H9 (cell line): Measurements from ENCODE around the gene MBTPS1. TPM values are rescaled to one million over a fixed set of nuclear protein-coding genes. Genes with fewer than 3 reads are reported as not detected.

ENCODE experiments used
- DNase-seq: peaks from one replicate; pipeline ENCODE4 v3.0.0-alpha.2; 2017
- H2AFZ ChIP-seq: one replicate; pipeline ENCODE4 v1.6.1; 2013; ENCODE audit warnings: mild to moderate bottlenecking, low read length, control low read depth, moderate library complexity
- H2AK5ac ChIP-seq: 2 replicates; pipeline ENCODE4 v1.6.1; 2013; ENCODE audit warnings: low read length, control low read depth, mixed read lengths; ENCODE audit not compliant: insufficient read length
- H2BK120ac ChIP-seq: one replicate; pipeline ENCODE4 v1.6.1; 2013; ENCODE audit warnings: low read depth, mild to moderate bottlenecking, low read length, control low read depth, inconsistent platforms; ENCODE audit not compliant: poor library complexity, severe bottlenecking
- H2BK12ac ChIP-seq: 2 replicates; pipeline ENCODE4 v1.6.1; 2013; ENCODE audit warnings: low read length, control low read depth, mixed read lengths, low read depth; ENCODE audit not compliant: insufficient read length
- H2BK15ac ChIP-seq: 2 replicates; pipeline ENCODE4 v1.6.1; 2013; ENCODE audit warnings: low read depth, low read length, control low read depth
- H2BK20ac ChIP-seq: one replicate; pipeline ENCODE4 v1.6.1; 2013; ENCODE audit warnings: low read depth, mild to moderate bottlenecking, low read length, control low read depth, inconsistent platforms; ENCODE audit not compliant: poor library complexity, severe bottlenecking
- H2BK5ac ChIP-seq: 2 replicates; pipeline ENCODE4 v1.6.1; 2013; ENCODE audit warnings: low read length, control low read depth, mixed read lengths; ENCODE audit not compliant: insufficient read length
- H3K14ac ChIP-seq: 2 replicates; pipeline ENCODE4 v1.6.1; 2013; ENCODE audit warnings: low read length, control low read depth; ENCODE audit not compliant: insufficient read depth
- H3K18ac ChIP-seq: 2 replicates; pipeline ENCODE4 v1.6.1; 2013; ENCODE audit warnings: low read depth, mild to moderate bottlenecking, mixed read lengths, low read length, control low read depth; ENCODE audit not compliant: insufficient read length
- H3K23ac ChIP-seq: 2 replicates; pipeline ENCODE4 v1.6.1; 2013; ENCODE audit warnings: low read length, control low read depth, mixed read lengths, low read depth; ENCODE audit not compliant: insufficient read length
- H3K23me2 ChIP-seq: 2 replicates; pipeline ENCODE4 v1.6.1; 2013; ENCODE audit warnings: low read depth, mild to moderate bottlenecking, mixed read lengths, low read length, control low read depth; ENCODE audit not compliant: insufficient read length, poor library complexity, severe bottlenecking
- H3K27ac ChIP-seq: 2 replicates; pipeline ENCODE4 v1.5.1; 2013; ENCODE audit warnings: low read length, control low read depth, mixed read lengths, low read depth; ENCODE audit not compliant: insufficient read length
- H3K27me3 ChIP-seq: 2 replicates; pipeline ENCODE4 v1.6.1; 2013; ENCODE audit warnings: low read length, control low read depth, inconsistent platforms; ENCODE audit not compliant: insufficient read depth
- H3K4ac ChIP-seq: 2 replicates; pipeline ENCODE4 v1.6.1; 2013; ENCODE audit warnings: low read depth, mild to moderate bottlenecking, control low read depth, inconsistent platforms, low read length, moderate library complexity
- H3K4me1 ChIP-seq: 2 replicates; pipeline ENCODE4 v1.6.1; 2013; ENCODE audit warnings: low read length, control low read depth, inconsistent platforms; ENCODE audit not compliant: insufficient read depth
- H3K4me2 ChIP-seq: 2 replicates; pipeline ENCODE4 v1.6.1; 2013; ENCODE audit warnings: low read length, control low read depth, mixed read lengths; ENCODE audit not compliant: insufficient read length, insufficient read depth
- H3K56ac ChIP-seq: 2 replicates; pipeline ENCODE4 v1.6.1; 2013; ENCODE audit warnings: low read depth, mild to moderate bottlenecking, mixed read lengths, low read length, control low read depth; ENCODE audit not compliant: insufficient read length
- H3K79me1 ChIP-seq: 2 replicates; pipeline ENCODE4 v1.6.1; 2013; ENCODE audit warnings: low read depth, mild to moderate bottlenecking, moderate library complexity, low read length, control low read depth, inconsistent platforms; ENCODE audit not compliant: insufficient read depth, poor library complexity, severe bottlenecking
- H3K79me2 ChIP-seq: 2 replicates; pipeline ENCODE4 v1.6.1; 2013; ENCODE audit warnings: low read length, control low read depth, inconsistent platforms; ENCODE audit not compliant: insufficient read depth
- H3K9ac ChIP-seq: 2 replicates; pipeline ENCODE4 v1.6.1; 2013; ENCODE audit warnings: low read length, control low read depth, mixed read lengths; ENCODE audit not compliant: insufficient read length; ENCODE audit errors: extremely low read depth
- H3K9me3 ChIP-seq: one replicate; pipeline ENCODE4 v1.6.1; 2013; ENCODE audit warnings: low read depth, low read length, inconsistent platforms; ENCODE audit not compliant: control insufficient read depth
- H3T11ph ChIP-seq: one replicate; pipeline ENCODE4 v1.6.1; 2013; ENCODE audit warnings: mild to moderate bottlenecking, low read length, control low read depth, inconsistent platforms
- H4K20me1 ChIP-seq: one replicate; pipeline ENCODE4 v1.6.1; 2013; ENCODE audit not compliant: control insufficient read depth, insufficient read length, insufficient read depth
- H4K5ac ChIP-seq: 2 replicates; pipeline ENCODE4 v1.6.1; 2013; ENCODE audit warnings: low read depth, mild to moderate bottlenecking, mixed read lengths, low read length, control low read depth; ENCODE audit not compliant: insufficient read length
- H4K8ac ChIP-seq: replicated peaks from 2 replicates; pipeline ENCODE4 v1.6.1; 2013; ENCODE audit warnings: low read length, control low read depth, mixed read lengths, low read depth; ENCODE audit not compliant: insufficient read length
- H4K91ac ChIP-seq: 2 replicates; pipeline ENCODE4 v1.6.1; 2013; ENCODE audit warnings: low read depth, mild to moderate bottlenecking, moderate library complexity, mixed read lengths, low read length, control low read depth; ENCODE audit not compliant: insufficient read length
- H3K27ac Mint-ChIP-seq, 3 experiments: 2 replicates in 2 of 3; 3 replicates in 1 of 3; pipeline ENCODE4 v1.8.0; 2020 to 2021; ENCODE audit warnings: mixed read lengths in 3 of 3, mild to moderate bottlenecking in 1 of 3, moderate library complexity in 1 of 3
- H3K27me3 Mint-ChIP-seq: 2 replicates; pipeline ENCODE4 v1.8.0; 2021; ENCODE audit warnings: low read depth, mild to moderate bottlenecking, moderate library complexity, mixed read lengths
- H3K36me3 Mint-ChIP-seq, 3 experiments: 2 replicates in 2 of 3; 3 replicates in 1 of 3; pipeline ENCODE4 v1.8.0; 2020 to 2021; ENCODE audit warnings: low read depth in 3 of 3, mixed read lengths in 3 of 3; ENCODE audit not compliant: insufficient read depth in 1 of 3
- H3K4me1 Mint-ChIP-seq, 2 experiments: 2 replicates each; pipeline ENCODE4 v1.8.0; 2020; ENCODE audit warnings: mixed read lengths in 2 of 2
- H3K4me3 Mint-ChIP-seq, 2 experiments: 2 replicates in 1 of 2; 3 replicates in 1 of 2; pipeline ENCODE4 v1.8.0; 2020 to 2021; ENCODE audit warnings: mild to moderate bottlenecking in 2 of 2, mixed read lengths in 2 of 2, moderate library complexity in 1 of 2
- H3K9me3 Mint-ChIP-seq, 2 experiments: 2 replicates in 1 of 2; 3 replicates in 1 of 2; pipeline ENCODE4 v1.8.0; 2020; ENCODE audit warnings: mild to moderate bottlenecking in 2 of 2, mixed read lengths in 2 of 2, moderate library complexity in 1 of 2
- CTCF ChIP-seq: fragments of 200-600 bp; sonication (generic); conservative IDR thresholded peaks from 3 replicates; pipeline ENCODE4 v1.8.0; 2021; ENCODE audit warnings: antibody characterized with exemption, mild to moderate bottlenecking
- WGBS: extraction: QIAGEN DNeasy Blood & Tissue Kit; methylation state at CpG from one replicate; pipeline ENCODE4 v1.1.7; 2013; ENCODE audit warnings: missing lambda C conversion rate, low lambda C conversion rate, mixed read lengths; ENCODE audit not compliant: insufficient read length; ENCODE audit errors: extremely low coverage; 5-methylcytosine and 5-hydroxymethylcytosine counted together
- total RNA-seq: library from RNA; stranded (reverse); gene quantifications from 2 replicates; pipeline ENCODE4 v1.2.1, GENCODE V29; 2021

Gene MBTPS1
- total RNA-seq, 1 experiment from 2014 or later, result 48.7 TPM

GRCh38 chr16:84061236-84061819, 55.4 kb downstream of the MBTPS1 start:
- Histone ChIP-seq H3K23ac (no peak overlapping the region), H4K5ac (no peak overlapping the region), H2BK15ac (no peak overlapping the region), H3K56ac (no peak overlapping the region), H3K9ac (no peak overlapping the region), H3K23me2 (no peaks in the 10 kb centered on the region), H4K20me1 (no peaks in the 10 kb centered on the region), H3K27ac (no peak overlapping the region), H4K91ac (no peak overlapping the region), H3K4ac (no peak overlapping the region), H3K4me1 (no peaks in the 10 kb centered on the region), H3K27me3 (no peaks in the 10 kb centered on the region), H3K4me2 (no peak overlapping the region), H2BK20ac (no peak overlapping the region), H2AK5ac (no peak overlapping the region), H2BK12ac (no peak overlapping the region), H2BK120ac (no peak overlapping the region), H3T11ph (no peak overlapping the region), H3K18ac (no peak overlapping the region), H2BK5ac (no peak overlapping the region), H3K14ac (no peak overlapping the region), H3K79me2 (no peaks in the 10 kb centered on the region), H3K79me1 (no peaks in the 10 kb centered on the region), H3K9me3 (no peaks in the 10 kb centered on the region), H2AFZ (no peak overlapping the region), H4K8ac (no peak overlapping the region)
- no peak overlapping the region for H3K4me3 Mint-ChIP-seq
- no CpG with 5 or more reads among the region's 7 CpGs for WGBS
- peaks cover 8 to 73% (median 47%) of the 10 kb centered on the region in 3 experiments; a peak in 6 of 7 replicates for H3K36me3 Mint-ChIP-seq
- H3K27me3 Mint-ChIP-seq, result no peaks in the 10 kb centered on the region
- H3K4me1 Mint-ChIP-seq, result peaks cover 3 to 9% of the 10 kb centered on the region in 2 experiments
- no peaks in the 10 kb centered on the region for H3K9me3 Mint-ChIP-seq
- no peak for TF ChIP-seq CTCF
- DNase-seq, result no peak
- no peak overlapping the region for H3K27ac Mint-ChIP-seq
